BJ (cell line): ENCODE data around the gene TOP2A. TPM values are rescaled to one million over a fixed set of nuclear protein-coding genes. Genes with fewer than 3 reads are reported as not detected.

Source experiments
- CTCF ChIA-PET: fragments of 350-600 bp; formaldehyde crosslinking; extraction: SDS; loops from one replicate; lab custom pipeline; 2021; ENCODE audit warnings: antibody characterized with exemption, inconsistent platforms; lab: Yijun Ruan, JAX
- POLR2A ChIA-PET: fragments of 300-600 bp; sonication (Branson Sonifier 250); formaldehyde crosslinking; extraction: SDS; loops from one replicate; lab custom pipeline; 2021; ENCODE audit warnings: antibody characterized with exemption; lab: Charles Lee
- DNase-seq: peaks from one replicate; pipeline ENCODE4 v3.0.0-alpha.2; 2011; ENCODE audit warnings: low read depth
- H3K27me3 ChIP-seq: 2 replicates; pipeline ENCODE4 v1.6.0; 2011; ENCODE audit warnings: low read length; ENCODE audit not compliant: control insufficient read depth, insufficient read depth
- H3K36me3 ChIP-seq: 2 replicates; pipeline ENCODE4 v1.5.1; 2011; ENCODE audit warnings: low read length; ENCODE audit not compliant: control insufficient read depth, insufficient read depth
- H3K4me3 ChIP-seq: 2 replicates; pipeline ENCODE4 v1.5.1; 2011; ENCODE audit warnings: low read depth, mild to moderate bottlenecking, control low read depth, low read length
- CTCF ChIP-seq: IDR thresholded peaks from 2 replicates; pipeline ENCODE4 v1.5.1; 2011; ENCODE audit warnings: low read depth, mild to moderate bottlenecking, control low read depth, inconsistent platforms, low read length, moderate library complexity; ENCODE audit not compliant: insufficient read depth
- polyA plus RNA-seq: library from polyadenylated mRNA; depleted of rRNA; stranded (reverse); fragments of >200 nt; gene quantifications from 2 replicates; pipeline ENCODE4 v1.2.3, GENCODE V29; 2011

TOP2A gene
- polyA plus RNA-seq, 1 experiment: 31.8 TPM

- H3K36me3 ChIP-seq: no peaks in the 10 kb centered on the region
- ChIA-PET POLR2A (no interaction called here), CTCF (interaction anchor here (0.7 to 2.0 kb wide), 6 partner anchors 10 to 127 kb away, joined by 3 to 4 read pairs (median 4); no protein-coding TSS in a partner anchor)
- no peak for DNase-seq
- TF ChIP-seq CTCF: no peak
- H3K4me3 ChIP-seq: no peak overlapping the region
- peaks cover 3% of the 10 kb centered on the region; the same call in 1 of the 2 replicates for H3K27me3 ChIP-seq
Measured at GRCh38 chr17:40430272-40431230, 12.9 kb upstream of the TOP2A start.

- peaks cover 3% of the 10 kb centered on the region; the same call in 1 of the 2 replicates for H3K27me3 ChIP-seq
- H3K4me3 ChIP-seq: no peak overlapping the region
- no peak for TF ChIP-seq CTCF
- no peak for DNase-seq
- ChIA-PET CTCF (interaction anchor here (1.0 to 3.8 kb wide), 4 partner anchors 12 to 133 kb away, joined by 3 to 19 read pairs (median 4); partner anchors contain the start of gene IGFBP4), POLR2A (no interaction called here)
- H3K36me3 ChIP-seq: no peaks in the 10 kb centered on the region
Measured at GRCh38 chr17:40427002-40427491, 9.4 kb upstream of the TOP2A start.

GRCh38 chr17:40425741-40426140, 8.0 kb upstream of the TOP2A start:
- no peak for TF ChIP-seq CTCF
- ChIA-PET CTCF (interaction anchor here (0.7 to 3.8 kb wide), 5 partner anchors 10 to 107 kb away, joined by 3 to 19 read pairs (median 3); no protein-coding TSS in a partner anchor), POLR2A (no interaction called here)
- DNase-seq: no peak
- H3K4me3 ChIP-seq: no peak overlapping the region
- H3K36me3 ChIP-seq: no peaks in the 10 kb centered on the region
- peaks cover 3% of the 10 kb centered on the region; the same call in 1 of the 2 replicates for H3K27me3 ChIP-seq

- TF ChIP-seq CTCF: no peak
- ChIA-PET CTCF (interaction anchor here (0.7 to 1.4 kb wide), 6 partner anchors 9 to 1240 kb away, joined by 3 to 4 read pairs (median 3); no protein-coding TSS in a partner anchor), POLR2A (interaction anchor here (0.6 kb wide), 1 partner anchor 63 kb away, joined by 4 read pairs; no protein-coding TSS in a partner anchor)
- Histone ChIP-seq H3K27me3 (no peaks in the 10 kb centered on the region), H3K4me3 (no peak overlapping the region), H3K36me3 (no peaks in the 10 kb centered on the region)
- DNase-seq: no peak
Measured at GRCh38 chr17:40422990-40423633, 5.4 kb upstream of the TOP2A start.
